Thyroid gland (tissue), 4 donors: ENCODE data around the gene C19orf25.

Source experiments
- CTCF ChIP-seq, 6 experiments: fragments of 200-600 bp in 3 of 6; fragments of 450-650 bp in 3 of 6; sonication (generic) in 3 of 6; IDR thresholded peaks; one replicate each; pipeline ENCODE4 v1.5.1; 2016 to 2019; ENCODE audit warnings: antibody characterized with exemption in 6 of 6, mild to moderate bottlenecking in 2 of 6, inconsistent platforms in 1 of 6, moderate library complexity in 1 of 6
- POLR2A ChIP-seq, 2 donors: fragments of 450-650 bp; IDR thresholded peaks; one replicate each; pipeline ENCODE4 v1.6.1; 2017; ENCODE audit warnings: antibody characterized with exemption in 2 of 2, mild to moderate bottlenecking in 2 of 2, moderate library complexity in 1 of 2

DNA sequence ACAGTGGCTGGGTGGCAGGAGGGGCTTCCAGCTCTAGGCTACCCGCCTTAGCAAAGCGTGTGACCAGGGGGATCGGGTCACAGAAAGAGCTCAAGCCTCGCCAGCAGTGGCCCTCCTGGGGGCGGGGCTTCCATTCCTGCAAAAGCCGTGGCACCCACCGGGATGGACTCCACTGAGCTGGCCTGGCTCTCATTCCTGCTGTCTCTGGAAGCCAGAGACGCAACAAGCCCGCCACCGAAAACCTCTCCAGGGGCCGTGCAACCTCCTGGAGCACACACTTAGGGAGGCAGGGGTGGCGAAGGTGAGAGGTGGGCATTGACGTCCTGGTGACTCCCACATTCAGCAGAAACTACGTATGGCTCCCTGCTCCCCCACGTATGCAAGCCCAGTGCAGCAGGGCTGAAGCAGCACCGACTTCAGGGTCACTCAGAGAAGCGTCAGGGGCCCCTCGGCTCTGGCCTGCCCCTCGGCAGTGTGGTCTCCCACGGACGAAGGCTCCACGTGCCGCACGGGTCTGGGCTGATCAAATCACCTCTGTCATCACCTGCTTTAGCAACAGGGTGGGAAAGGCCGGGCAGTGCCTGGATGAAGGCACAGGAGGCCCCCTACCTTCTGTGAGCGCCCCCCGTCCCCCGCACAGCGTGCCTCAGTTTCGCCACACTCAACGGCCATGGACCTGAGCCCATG is 3.1 kb downstream of the C19orf25 start:
- no peak for TF ChIP-seq CTCF (IDR thresholded peaks at IDR 0.05)
- no peak for TF ChIP-seq POLR2A (IDR thresholded peaks at IDR 0.05)
